ENCODE data around the gene BUD13. TPM values are rescaled to one million over a fixed set of nuclear protein-coding genes. Genes with fewer than 3 reads are reported as not detected.
A peak's percentile ranks its signal among the peaks of the same experiment; 100 is the strongest.
"Not testable (repeated sequence)": the region's sequence is repeated elsewhere in the genome, so short reads cannot be mapped to it uniquely, and the experiment has no call there.

BUD13 gene
- total RNA-seq, 1 donor from 2014 or later, result 34.3 TPM

- peak overlapping the region; percentile 47 for H3K4me3 Mint-ChIP-seq (ENCODE audit: low read depth)
- H3K9me3 Mint-ChIP-seq, result no peaks in the 10 kb centered on the region
- peaks cover 49% of the 10 kb centered on the region for H3K4me1 Mint-ChIP-seq (ENCODE audit: low read depth)
- intact Hi-C loops (cut with micrococcal nuclease), result loop anchor here (5.0 kb wide), 1 partner anchor 368 kb away; the partner anchor contains the start of gene PAFAH1B2
- no peak for DNase-seq (ENCODE audit: low spot score)
- no peaks in the 10 kb centered on the region for H3K27me3 Mint-ChIP-seq (ENCODE audit: low read depth)
- H3K36me3 Mint-ChIP-seq (ENCODE audit: low read depth), result peaks cover 48% of the 10 kb centered on the region
- peak overlapping the region; percentile 16 for H3K27ac Mint-ChIP-seq
Observed at GRCh38 chr11:116774661-116775060, 1.9 kb upstream of the BUD13 start.

GRCh38 chr11:116773203-116774097 is 663 bp upstream of the BUD13 start:
- Mint-ChIP-seq H3K27me3 (ENCODE audit: low read depth) (no peaks in the 10 kb centered on the region), H3K36me3 (ENCODE audit: low read depth) (peaks cover 42% of the 10 kb centered on the region), H3K4me1 (ENCODE audit: low read depth) (peaks cover 47% of the 10 kb centered on the region), H3K4me3 (ENCODE audit: low read depth) (peak overlapping the region; percentile 99), H3K27ac (peak overlapping the region; percentile 97), H3K9me3 (no peaks in the 10 kb centered on the region)
- intact Hi-C loops (cut with micrococcal nuclease), result loop anchor here (1.0 to 5.0 kb wide), 4 partner anchors 15 to 459 kb away; partner anchors contain the start of genes PAFAH1B2, PCSK7, RNF214 and ZPR1
- no peak for DNase-seq (ENCODE audit: low spot score)

- peak overlapping the region; percentile 99 for H3K4me3 Mint-ChIP-seq (ENCODE audit: low read depth)
- intact Hi-C loops (cut with micrococcal nuclease), result loop anchor here (2.0 to 5.0 kb wide), 2 partner anchors 370 to 461 kb away; partner anchors contain the start of genes PAFAH1B2, PCSK7 and RNF214
Observed at GRCh38 chr11:116771935-116772334, 852 bp downstream of the BUD13 start.

GRCh38 chr11:116762132-116762531 is 10.7 kb downstream of the BUD13 start:
- Mint-ChIP-seq H3K27me3 (ENCODE audit: low read depth) (no peaks in the 10 kb centered on the region), H3K9me3 (no peaks in the 10 kb centered on the region), H3K4me1 (ENCODE audit: low read depth) (peaks cover 9% of the 10 kb centered on the region), H3K36me3 (ENCODE audit: low read depth) (peaks cover 60% of the 10 kb centered on the region), H3K4me3 (ENCODE audit: low read depth) (no peak overlapping the region), H3K27ac (no peak overlapping the region)
- intact Hi-C loops (cut with micrococcal nuclease), result no loop called here
- no peak for DNase-seq (ENCODE audit: low spot score)

More at GRCh38 chr11:116771935-116772334, 852 bp downstream of the BUD13 start:
- Mint-ChIP-seq H3K9me3 (no peaks in the 10 kb centered on the region), H3K27me3 (ENCODE audit: low read depth) (no peaks in the 10 kb centered on the region), H3K27ac (peak overlapping the region; percentile 97), H3K36me3 (ENCODE audit: low read depth) (peaks cover 29% of the 10 kb centered on the region), H3K4me1 (ENCODE audit: low read depth) (peaks cover 37% of the 10 kb centered on the region)
- DNase-seq (ENCODE audit: low spot score), result no peak

- H3K36me3 Mint-ChIP-seq (ENCODE audit: low read depth), result peaks cover 58% of the 10 kb centered on the region
- H3K27me3 Mint-ChIP-seq (ENCODE audit: low read depth); H3K4me3 Mint-ChIP-seq (ENCODE audit: low read depth); DNase-seq (ENCODE audit: low spot score); H3K4me1 Mint-ChIP-seq (ENCODE audit: low read depth); H3K9me3 Mint-ChIP-seq; intact Hi-C loops (cut with micrococcal nuclease); H3K27ac Mint-ChIP-seq: not testable (repeated sequence)
Observed at GRCh38 chr11:116756044-116756443, 16.7 kb downstream of the BUD13 start.

GRCh38 chr11:116750070-116750718 is 22.6 kb downstream of the BUD13 start:
- intact Hi-C loops (cut with micrococcal nuclease), result no loop called here
- Mint-ChIP-seq H3K27ac (no peak overlapping the region), H3K4me3 (ENCODE audit: low read depth) (no peak overlapping the region), H3K4me1 (ENCODE audit: low read depth) (no peaks in the 10 kb centered on the region), H3K36me3 (ENCODE audit: low read depth) (peaks cover 36% of the 10 kb centered on the region), H3K27me3 (ENCODE audit: low read depth) (no peaks in the 10 kb centered on the region), H3K9me3 (no peaks in the 10 kb centered on the region)
- no peak for DNase-seq (ENCODE audit: low spot score)

GRCh38 chr11:116742104-116742503 is 30.7 kb downstream of the BUD13 start:
- Mint-ChIP-seq H3K36me3 (ENCODE audit: low read depth) (peaks cover 7% of the 10 kb centered on the region), H3K4me1 (ENCODE audit: low read depth) (peaks cover 5% of the 10 kb centered on the region), H3K9me3 (no peaks in the 10 kb centered on the region), H3K4me3 (ENCODE audit: low read depth) (no peak overlapping the region), H3K27me3 (ENCODE audit: low read depth) (no peaks in the 10 kb centered on the region), H3K27ac (no peak overlapping the region)
- no peak for DNase-seq (ENCODE audit: low spot score)
- intact Hi-C loops (cut with micrococcal nuclease), result no loop called here

GRCh38 chr11:116740741-116741140 is 32.0 kb downstream of the BUD13 start:
- Mint-ChIP-seq H3K9me3 (no peaks in the 10 kb centered on the region), H3K36me3 (ENCODE audit: low read depth) (peaks cover 2% of the 10 kb centered on the region)

GRCh38 chr11:116738975-116739374 is 33.8 kb downstream of the BUD13 start:
- intact Hi-C loops (cut with micrococcal nuclease), result no loop called here
- no peak for DNase-seq (ENCODE audit: low spot score)
- Mint-ChIP-seq H3K4me3 (ENCODE audit: low read depth) (no peak overlapping the region), H3K9me3 (no peaks in the 10 kb centered on the region), H3K27me3 (ENCODE audit: low read depth) (no peaks in the 10 kb centered on the region), H3K4me1 (ENCODE audit: low read depth) (peaks cover 7% of the 10 kb centered on the region), H3K27ac (no peak overlapping the region), H3K36me3 (ENCODE audit: low read depth) (peaks cover 2% of the 10 kb centered on the region)

More at GRCh38 chr11:116740741-116741140, 32.0 kb downstream of the BUD13 start:
- Mint-ChIP-seq H3K27me3 (ENCODE audit: low read depth) (no peaks in the 10 kb centered on the region), H3K4me3 (ENCODE audit: low read depth) (no peak overlapping the region), H3K27ac (no peak overlapping the region), H3K4me1 (ENCODE audit: low read depth) (peaks cover 5% of the 10 kb centered on the region)
- intact Hi-C loops (cut with micrococcal nuclease), result no loop called here
- no peak for DNase-seq (ENCODE audit: low spot score)

- Mint-ChIP-seq H3K27me3 (ENCODE audit: low read depth) (no peaks in the 10 kb centered on the region), H3K36me3 (ENCODE audit: low read depth) (no peaks in the 10 kb centered on the region), H3K4me3 (ENCODE audit: low read depth) (no peak overlapping the region), H3K9me3 (no peaks in the 10 kb centered on the region), H3K4me1 (ENCODE audit: low read depth) (peaks cover 16% of the 10 kb centered on the region), H3K27ac (no peak overlapping the region)
- intact Hi-C loops (cut with micrococcal nuclease), result no loop called here
- no peak for DNase-seq (ENCODE audit: low spot score)
Observed at GRCh38 chr11:116736763-116737162, 36.0 kb downstream of the BUD13 start.

GRCh38 chr11:116733969-116734508 is 38.7 kb downstream of the BUD13 start:
- no peak overlapping the region for H3K4me3 Mint-ChIP-seq (ENCODE audit: low read depth)
- peaks cover 12% of the 10 kb centered on the region for H3K4me1 Mint-ChIP-seq (ENCODE audit: low read depth)
- no peaks in the 10 kb centered on the region for H3K36me3 Mint-ChIP-seq (ENCODE audit: low read depth)
- intact Hi-C loops (cut with micrococcal nuclease), result loop anchor here (2.0 kb wide), 1 partner anchor 373 kb away; no protein-coding TSS in a partner anchor
- H3K27ac Mint-ChIP-seq, result peak overlapping the region; percentile 11
- no peaks in the 10 kb centered on the region for H3K27me3 Mint-ChIP-seq (ENCODE audit: low read depth)
- DNase-seq (ENCODE audit: low spot score), result no peak
- H3K9me3 Mint-ChIP-seq, result no peaks in the 10 kb centered on the region

- peaks cover 11% of the 10 kb centered on the region for H3K4me1 Mint-ChIP-seq (ENCODE audit: low read depth)
- peak overlapping the region; percentile 2 for H3K27ac Mint-ChIP-seq
- H3K36me3 Mint-ChIP-seq (ENCODE audit: low read depth), result no peaks in the 10 kb centered on the region
- intact Hi-C loops (cut with micrococcal nuclease), result loop anchor here (2.0 kb wide), 1 partner anchor 374 kb away; no protein-coding TSS in a partner anchor
- H3K27me3 Mint-ChIP-seq (ENCODE audit: low read depth), result no peaks in the 10 kb centered on the region
- no peak overlapping the region for H3K4me3 Mint-ChIP-seq (ENCODE audit: low read depth)
- H3K9me3 Mint-ChIP-seq, result no peaks in the 10 kb centered on the region
- no peak for DNase-seq (ENCODE audit: low spot score)
Observed at GRCh38 chr11:116733043-116733755, 39.6 kb downstream of the BUD13 start.
